Left renal cortex interstitium (tissue), 4 donors: ENCODE results near the gene DCN. TPM values are rescaled to one million over a fixed set of nuclear protein-coding genes. Genes with fewer than 3 reads are reported as not detected.
"Not testable (repeated sequence)": the region's sequence is repeated elsewhere in the genome, so short reads cannot be mapped to it uniquely, and the experiment has no call there.

Source experiments
- DNase-seq, 4 donors: peaks; one replicate each; pipeline ENCODE4 v3.0.0-alpha.2; 2013; ENCODE audit warnings: low read depth in 4 of 4, low spot score in 2 of 4, missing footprints in 1 of 4
- polyA plus RNA-seq, 4 donors: library from polyadenylated mRNA; unstranded; fragments of 120-200 nt; gene quantifications; one replicate each; pipeline ENCODE4 v1.2.1, GENCODE V29; 2013; ENCODE audit not compliant: insufficient read length in 4 of 4

The DCN gene
- 100 to 1,000 TPM; 416 to 791 (median 526) TPM for polyA plus RNA-seq

GRCh38 chr12:91182636-91183455 is at the start of gene DCN:
DCN (minus strand) TSS chr12:91182817; CDS start chr12:91178552, 4,265 bp downstream.
- DNase-seq = no peak

GRCh38 chr12:91230841-91231240 is 48.2 kb upstream of the DCN start:
- DNase-seq = no peak

- DNase-seq = no peak
These were observed 44.3 kb upstream of the DCN start for GRCh38 chr12:91226951-91227350.

- DNase-seq = no peak
These were observed 42.7 kb upstream of the DCN start for GRCh38 chr12:91225316-91225715.

- DNase-seq = no peak
These were observed 41.8 kb upstream of the DCN start for GRCh38 chr12:91224401-91224800.

- no peak for DNase-seq
These were observed 40.1 kb upstream of the DCN start for GRCh38 chr12:91222746-91223145.

GRCh38 chr12:91219919-91220318 is 37.3 kb upstream of the DCN start:
- no peak for DNase-seq

GRCh38 chr12:91219511-91219910 is 36.9 kb upstream of the DCN start:
- DNase-seq = no peak

- DNase-seq = no peak
These were observed 34.3 kb upstream of the DCN start for GRCh38 chr12:91216871-91217270.

GRCh38 chr12:91215940-91216454 is 33.4 kb upstream of the DCN start:
- no peak for DNase-seq

GRCh38 chr12:91211866-91212265 is 29.2 kb upstream of the DCN start:
- no peak for DNase-seq

GRCh38 chr12:91210618-91211017 is 28.0 kb upstream of the DCN start:
- DNase-seq = no peak

GRCh38 chr12:91210144-91210543 is 27.5 kb upstream of the DCN start:
- no peak for DNase-seq

- DNase-seq = not testable (repeated sequence)
These were observed 24.7 kb upstream of the DCN start for GRCh38 chr12:91207301-91207700.

GRCh38 chr12:91205811-91206210 is 23.2 kb upstream of the DCN start:
- no peak for DNase-seq

GRCh38 chr12:91204421-91204820 is 21.8 kb upstream of the DCN start:
- DNase-seq = no peak

- no peak for DNase-seq
These were observed 21.0 kb upstream of the DCN start for GRCh38 chr12:91203610-91204009.

- no peak for DNase-seq
These were observed 19.8 kb upstream of the DCN start for GRCh38 chr12:91202390-91202789.

GRCh38 chr12:91196436-91196835 is 13.8 kb upstream of the DCN start:
- DNase-seq = no peak

- DNase-seq = no peak
These were observed 11.9 kb upstream of the DCN start for GRCh38 chr12:91194500-91194899.

- no peak for DNase-seq
These were observed 9.0 kb upstream of the DCN start for GRCh38 chr12:91191513-91192111.

GRCh38 chr12:91189516-91189915 is 6.9 kb upstream of the DCN start:
- no peak for DNase-seq
